KMS-11 (cell line): Measurements from ENCODE around the gene SPON2.

ENCODE experiments used
- H2AFZ ChIP-seq: fragments of 200-600 bp; sonication (generic); 2 replicates; pipeline ENCODE4 v1.6.1; 2016; ENCODE audit warnings: antibody characterized with exemption, mixed run types, low read depth
- H3K27ac ChIP-seq: fragments of 200-600 bp; sonication (generic); 2 replicates; pipeline ENCODE4 v1.6.1; 2016; ENCODE audit warnings: mild to moderate bottlenecking, mixed run types
- H3K27me3 ChIP-seq: fragments of 200-600 bp; sonication (generic); 2 replicates; pipeline ENCODE4 v1.6.1; 2017; ENCODE audit warnings: mild to moderate bottlenecking, low read depth, mixed run types, moderate library complexity; ENCODE audit not compliant: insufficient read depth
- H3K36me3 ChIP-seq: fragments of 200-600 bp; sonication (generic); 2 replicates; pipeline ENCODE4 v1.6.1; 2017; ENCODE audit warnings: mild to moderate bottlenecking, mixed run types; ENCODE audit not compliant: insufficient read depth
- H3K4me1 ChIP-seq: fragments of 200-600 bp; sonication (generic); 2 replicates; pipeline ENCODE4 v1.6.1; 2016; ENCODE audit warnings: mild to moderate bottlenecking, low read depth, mixed run types; ENCODE audit not compliant: poor library complexity, severe bottlenecking
- H3K4me2 ChIP-seq: fragments of 200-600 bp; sonication (generic); 2 replicates; pipeline ENCODE4 v1.7.0; 2016; ENCODE audit warnings: mild to moderate bottlenecking, mixed run types
- H3K4me3 ChIP-seq: fragments of 200-600 bp; sonication (generic); IDR thresholded peaks from 2 replicates; pipeline ENCODE4 v1.6.1; 2017; ENCODE audit warnings: low read depth, low read length, mixed read lengths; ENCODE audit not compliant: insufficient read depth
- H3K79me2 ChIP-seq: fragments of 200-600 bp; sonication (generic); 2 replicates; pipeline ENCODE4 v1.6.1; 2016; ENCODE audit warnings: low read depth, mixed run types; ENCODE audit not compliant: insufficient read depth
- H3K9ac ChIP-seq: fragments of 200-600 bp; sonication (generic); 2 replicates; pipeline ENCODE4 v1.6.1; 2016; ENCODE audit warnings: mild to moderate bottlenecking, mixed run types
- H4K20me1 ChIP-seq: fragments of 200-600 bp; sonication (generic); 2 replicates; pipeline ENCODE4 v1.6.1; 2016; ENCODE audit warnings: mild to moderate bottlenecking, mixed run types; ENCODE audit not compliant: insufficient read depth
- TF ChIP-seq, protein P1 (sequence below): fragments of 200-600 bp; sonication (generic); conservative IDR thresholded peaks from 2 replicates; pipeline ENCODE4 v1.6.1; 2017; ENCODE audit warnings: low read depth, mild to moderate bottlenecking, antibody characterized with exemption, low read length, moderate library complexity, mixed read lengths

SPON2 gene

GRCh38 chr4:1122505-1122904, 49.9 kb downstream of the SPON2 start:
- Histone ChIP-seq H3K4me3 (no peak overlapping the region), H3K79me2 (no peaks in the 10 kb centered on the region), H3K27ac (no peak overlapping the region), H3K27me3 (no peaks in the 10 kb centered on the region), H2AFZ (no peak overlapping the region), H3K4me1 (no peaks in the 10 kb centered on the region), H4K20me1 (no peaks in the 10 kb centered on the region), H3K4me2 (no peak overlapping the region), H3K9ac (no peak overlapping the region), H3K36me3 (no peaks in the 10 kb centered on the region)
- TF ChIP-seq, protein P1, sequence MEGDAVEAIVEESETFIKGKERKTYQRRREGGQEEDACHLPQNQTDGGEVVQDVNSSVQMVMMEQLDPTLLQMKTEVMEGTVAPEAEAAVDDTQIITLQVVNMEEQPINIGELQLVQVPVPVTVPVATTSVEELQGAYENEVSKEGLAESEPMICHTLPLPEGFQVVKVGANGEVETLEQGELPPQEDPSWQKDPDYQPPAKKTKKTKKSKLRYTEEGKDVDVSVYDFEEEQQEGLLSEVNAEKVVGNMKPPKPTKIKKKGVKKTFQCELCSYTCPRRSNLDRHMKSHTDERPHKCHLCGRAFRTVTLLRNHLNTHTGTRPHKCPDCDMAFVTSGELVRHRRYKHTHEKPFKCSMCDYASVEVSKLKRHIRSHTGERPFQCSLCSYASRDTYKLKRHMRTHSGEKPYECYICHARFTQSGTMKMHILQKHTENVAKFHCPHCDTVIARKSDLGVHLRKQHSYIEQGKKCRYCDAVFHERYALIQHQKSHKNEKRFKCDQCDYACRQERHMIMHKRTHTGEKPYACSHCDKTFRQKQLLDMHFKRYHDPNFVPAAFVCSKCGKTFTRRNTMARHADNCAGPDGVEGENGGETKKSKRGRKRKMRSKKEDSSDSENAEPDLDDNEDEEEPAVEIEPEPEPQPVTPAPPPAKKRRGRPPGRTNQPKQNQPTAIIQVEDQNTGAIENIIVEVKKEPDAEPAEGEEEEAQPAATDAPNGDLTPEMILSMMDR = no peak
